Islet precursor cell (in vitro differentiated cells): Measurements from ENCODE around the gene KITLG.
"Not testable (repeated sequence)": the region's sequence is repeated elsewhere in the genome, so short reads cannot be mapped to it uniquely, and the experiment has no call there.

Experiments
- DNase-seq: peaks from one replicate; pipeline ENCODE4 v3.0.0-alpha.2; 2018

Gene KITLG

GRCh38 chr12:88538250-88538649, 42.0 kb downstream of the KITLG start:
- no peak for DNase-seq

DNA sequence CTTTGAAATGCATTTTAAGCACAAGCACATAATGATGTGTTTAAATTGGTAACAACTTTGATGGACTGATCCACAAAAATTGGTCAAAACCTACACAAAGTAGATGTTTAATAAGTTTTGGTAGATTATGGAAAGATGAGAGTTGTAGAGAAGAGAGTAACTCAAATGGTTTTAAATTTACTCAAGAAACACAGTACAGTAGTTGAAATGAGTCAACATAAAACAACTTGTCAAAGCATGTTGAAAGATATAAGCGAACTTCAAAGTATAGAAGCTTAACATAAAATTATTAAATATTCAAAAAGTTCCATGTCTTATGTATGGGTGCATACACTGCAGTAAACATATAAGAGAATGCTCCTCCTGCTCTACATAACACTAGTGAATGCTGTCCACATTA, 49.4 kb downstream of the KITLG start:
- DNase-seq = no peak

GRCh38 chr12:88529531-88530488, 50.5 kb downstream of the KITLG start:
- no peak for DNase-seq

GRCh38 chr12:88522961-88523360, 57.3 kb downstream of the KITLG start:
- DNase-seq = no peak

DNA sequence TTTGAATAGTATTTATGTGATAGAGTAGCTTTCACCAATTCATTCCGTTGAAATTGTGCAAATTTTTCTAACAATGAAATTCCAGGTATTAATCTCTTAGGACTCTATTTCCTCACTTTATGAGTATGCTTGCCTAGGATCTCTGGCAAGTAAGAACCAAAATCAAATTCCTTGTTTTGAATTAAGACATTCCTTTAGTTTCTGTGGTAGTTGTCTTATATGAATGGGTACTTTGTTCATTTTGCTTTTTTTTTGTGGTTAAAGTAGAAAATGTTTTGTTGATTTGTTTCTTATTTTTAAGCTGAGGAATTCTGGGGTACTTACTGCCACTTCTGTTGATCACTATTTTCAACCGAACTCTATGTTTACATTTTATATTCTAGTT, 59.8 kb downstream of the KITLG start:
- DNase-seq = no peak

- DNase-seq = no peak
These were observed 60.4 kb downstream of the KITLG start for GRCh38 chr12:88519802-88520435.

DNA sequence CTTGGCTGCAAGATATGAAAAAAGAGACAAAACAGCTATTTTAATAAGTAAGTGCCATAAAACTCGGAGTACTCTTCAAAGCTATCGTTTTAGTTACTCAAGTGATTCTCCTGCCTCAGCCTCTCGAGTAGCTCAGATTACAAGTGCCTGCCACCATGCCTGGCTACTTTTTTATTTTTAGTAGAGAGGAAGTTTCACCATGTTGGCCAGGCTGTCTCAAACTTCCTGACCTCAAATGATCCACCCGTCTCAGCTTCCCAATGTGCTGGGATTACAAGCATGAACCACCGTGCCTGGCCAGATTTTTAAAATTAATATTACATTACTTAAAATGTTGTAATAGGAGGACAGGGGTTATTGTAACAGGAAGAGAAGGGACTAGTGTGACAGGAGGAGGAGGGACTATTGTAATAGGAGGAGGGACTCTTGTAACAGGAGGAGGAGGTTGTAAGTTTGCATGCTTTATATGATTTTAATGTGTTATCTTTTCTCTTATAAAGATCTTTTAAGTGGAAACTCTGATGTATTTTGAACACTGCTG, 61.3 kb downstream of the KITLG start:
- DNase-seq = no peak

DNA sequence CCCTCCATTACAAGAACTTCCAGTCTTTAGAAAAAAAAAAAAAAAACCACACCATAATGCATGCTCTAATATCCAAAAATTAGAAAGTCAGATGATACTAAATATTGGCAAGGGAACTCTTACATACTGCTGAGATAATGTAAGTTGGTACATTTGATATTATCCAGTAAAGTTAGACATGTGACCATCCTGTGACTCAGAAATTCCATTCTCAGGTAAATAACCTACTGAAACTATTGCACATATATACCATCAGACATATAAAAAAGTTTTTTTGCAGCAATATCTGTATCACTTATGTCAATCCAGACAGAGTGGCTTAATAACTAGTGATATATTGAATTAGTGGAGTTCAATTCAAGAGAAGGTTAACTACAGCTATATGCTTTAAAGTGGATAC, 63.5 kb downstream of the KITLG start:
- no peak for DNase-seq

- DNase-seq = no peak
These were observed 69.4 kb downstream of the KITLG start for GRCh38 chr12:88510843-88511242.

DNA sequence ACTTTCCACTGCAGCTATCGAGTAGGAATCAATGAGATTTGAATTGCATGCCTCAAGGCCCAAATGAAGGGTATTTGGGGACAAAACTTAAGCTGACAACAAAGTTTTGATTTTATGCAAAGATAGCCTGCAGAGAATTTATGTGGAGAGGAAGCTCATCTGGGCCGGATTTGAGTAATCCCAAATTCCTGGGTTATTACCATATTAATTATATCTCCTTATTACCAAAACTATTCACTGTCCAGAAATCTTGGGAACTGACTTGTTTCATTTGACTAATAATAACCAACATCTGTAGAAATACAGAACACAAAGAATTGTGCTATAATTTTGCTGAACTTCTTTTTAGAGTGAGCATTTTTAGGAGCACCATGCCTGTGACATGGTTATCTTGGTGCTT, 70.4 kb downstream of the KITLG start:
- no peak for DNase-seq

DNA sequence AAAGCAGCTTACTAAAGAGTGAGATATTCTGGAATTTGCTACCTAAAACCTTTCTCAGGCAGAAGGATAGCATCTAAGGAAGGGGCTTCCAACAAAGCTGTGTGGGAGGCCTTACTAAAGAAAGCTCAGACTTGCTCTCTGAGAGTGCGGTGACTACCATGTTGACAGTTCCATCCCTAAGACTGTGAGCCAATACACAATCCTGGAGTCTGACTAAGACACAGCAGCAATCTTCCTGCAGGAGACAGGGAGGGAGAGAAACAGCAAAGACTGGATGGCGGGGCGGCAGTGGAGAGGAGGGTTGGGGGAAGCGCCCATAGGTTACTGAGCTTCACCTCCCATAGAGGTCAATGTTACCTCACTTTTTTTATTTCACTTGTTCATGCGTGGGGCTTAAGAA, 70.9 kb downstream of the KITLG start:
- no peak for DNase-seq

DNA sequence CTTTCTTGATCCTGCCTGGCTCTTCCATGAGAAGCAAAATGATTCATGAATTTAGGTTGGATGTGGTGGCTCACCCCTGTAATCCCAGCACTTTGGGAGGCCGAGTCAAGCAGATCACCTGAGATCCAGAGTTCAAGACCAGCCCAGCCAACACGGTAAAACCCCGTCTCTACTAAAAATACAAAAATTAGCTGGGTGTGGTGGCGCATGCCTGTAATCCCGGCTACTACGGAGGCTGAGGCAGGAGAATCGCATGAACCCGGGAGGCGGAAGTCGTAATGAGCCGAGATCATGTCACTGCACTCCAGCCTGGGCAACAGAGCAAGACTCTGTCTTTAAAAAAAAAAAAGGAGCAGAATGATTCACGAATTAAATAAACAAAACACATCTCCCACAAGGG, 72.4 kb downstream of the KITLG start:
- not testable (repeated sequence) for DNase-seq

- no peak for DNase-seq
These were observed 73.0 kb downstream of the KITLG start for GRCh38 chr12:88507270-88507669.

- no peak for DNase-seq
These were observed 74.6 kb downstream of the KITLG start for GRCh38 chr12:88505696-88506095.

- DNase-seq = no peak
These were observed 77.0 kb downstream of the KITLG start for GRCh38 chr12:88503281-88503703.

GRCh38 chr12:88501972-88502938, 78.0 kb downstream of the KITLG start:
- DNase-seq = no peak

- DNase-seq = no peak
These were observed 83.3 kb downstream of the KITLG start for GRCh38 chr12:88496891-88497371.

DNA sequence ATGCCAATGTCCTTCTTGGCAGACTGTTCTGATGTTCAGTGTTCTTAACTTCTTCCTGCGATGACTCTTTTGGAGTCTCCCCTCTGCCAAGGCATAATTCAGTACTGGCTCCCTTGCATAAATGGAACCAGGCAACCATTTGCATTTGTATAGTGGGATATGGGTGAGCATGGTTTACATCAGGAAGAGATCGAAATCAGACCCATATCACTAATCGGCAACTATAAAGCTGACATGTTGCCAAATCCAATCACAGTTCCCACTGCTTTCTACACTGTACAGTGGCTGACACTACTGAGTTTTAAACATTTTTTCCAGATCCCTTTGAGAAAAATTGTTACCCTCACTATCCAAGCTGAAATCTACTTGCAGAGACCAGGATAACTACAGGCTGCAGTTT, 83.8 kb downstream of the KITLG start:
- DNase-seq = no peak

- DNase-seq = no peak
These were observed 85.2 kb downstream of the KITLG start for GRCh38 chr12:88495031-88495430.

- DNase-seq = no peak
These were observed 85.8 kb downstream of the KITLG start for GRCh38 chr12:88494520-88494919.

GRCh38 chr12:88493636-88494035, 86.6 kb downstream of the KITLG start:
- no peak for DNase-seq

DNA sequence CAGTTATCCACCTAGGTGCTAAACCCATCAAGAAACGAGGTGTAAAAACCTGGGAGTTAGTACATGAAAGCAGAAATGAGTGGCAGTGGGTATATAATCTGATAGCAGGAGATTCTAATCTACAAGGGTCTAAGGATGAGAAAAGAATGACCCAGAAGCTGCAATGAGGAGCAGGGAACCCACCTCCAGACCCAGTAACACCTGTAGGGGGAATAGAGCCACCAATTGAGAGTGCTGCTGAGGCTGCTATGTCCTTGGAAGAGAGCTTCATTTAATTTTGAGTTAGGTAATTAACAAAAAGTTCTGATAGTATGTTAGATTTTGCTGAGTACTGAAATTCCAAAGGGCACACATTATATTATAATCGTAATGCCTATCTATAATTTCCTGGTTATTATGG, 89.8 kb downstream of the KITLG start:
- DNase-seq = no peak

- no peak for DNase-seq
These were observed 107.5 kb downstream of the KITLG start for GRCh38 chr12:88472775-88473174.
